Measurements from ENCODE around the gene MTIF2. TPM values are rescaled to one million over a fixed set of nuclear protein-coding genes. Genes with fewer than 3 reads are reported as not detected.
A peak's percentile ranks its signal among the peaks of the same experiment; 100 is the strongest.

MTIF2 gene
- total and polyA plus RNA-seq, 9 of the 15 experiments (the other 6 are each of a cell fraction or from before 2014, with no cell fraction given), result 58.7 to 143 (median 105) TPM

DNA sequence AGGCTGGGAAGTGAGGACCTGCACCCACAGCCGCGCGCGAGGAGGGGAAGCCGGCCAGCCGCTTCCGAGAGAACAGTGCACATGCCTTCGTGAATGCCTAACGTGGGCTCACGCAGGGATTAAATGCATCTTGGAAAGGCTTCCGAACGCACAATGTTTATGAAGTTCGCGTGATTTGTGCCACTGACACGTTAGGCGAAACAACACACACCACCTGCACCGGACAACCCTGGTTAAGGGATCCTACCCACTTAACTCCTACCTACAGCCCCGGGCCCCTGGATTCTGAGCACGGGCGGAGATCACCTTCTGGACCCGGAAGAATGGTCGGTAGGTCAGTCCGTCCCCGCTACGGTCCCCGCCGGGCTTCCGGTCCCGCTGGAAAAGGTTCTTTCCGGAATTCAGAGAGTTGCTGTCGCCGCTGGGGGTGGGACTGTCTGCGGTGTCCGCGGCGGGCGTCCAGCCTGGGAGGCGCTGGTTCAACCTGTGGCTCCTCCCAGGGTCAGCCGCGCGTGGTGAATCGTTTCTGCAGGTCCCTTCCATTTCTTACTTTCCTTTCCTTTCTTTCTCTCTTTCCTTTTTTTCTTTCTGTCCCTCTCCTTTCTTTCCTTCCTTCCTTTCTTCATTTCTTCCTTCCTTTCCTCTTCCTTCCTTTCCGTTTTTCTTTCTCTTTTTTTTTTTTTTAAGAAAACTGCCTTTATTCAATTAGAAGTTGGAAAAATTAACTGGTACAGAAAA, at the start of gene MTIF2 (continued):
- no peak for TF ChIP-seq ZC3H11A (IDR thresholded peaks at IDR 0.05; ENCODE audit: low read depth, low read length)
- TF ChIP-seq HNRNPH1 (optimal IDR thresholded peaks at IDR 0.05; ENCODE audit: low read depth, low read length), result no peak
- peak; percentile 96 for TF ChIP-seq NBN (IDR thresholded peaks at IDR 0.05; ENCODE audit: low read depth)
- 0 out of 2 replicates have a peak, but pooled peaks have one; percentile 5 for TF ChIP-seq SMC3 (conservative IDR thresholded peaks at IDR 0.05; ENCODE audit: insufficient read depth, low read depth, low read length)
- TF ChIP-seq, protein P1, sequence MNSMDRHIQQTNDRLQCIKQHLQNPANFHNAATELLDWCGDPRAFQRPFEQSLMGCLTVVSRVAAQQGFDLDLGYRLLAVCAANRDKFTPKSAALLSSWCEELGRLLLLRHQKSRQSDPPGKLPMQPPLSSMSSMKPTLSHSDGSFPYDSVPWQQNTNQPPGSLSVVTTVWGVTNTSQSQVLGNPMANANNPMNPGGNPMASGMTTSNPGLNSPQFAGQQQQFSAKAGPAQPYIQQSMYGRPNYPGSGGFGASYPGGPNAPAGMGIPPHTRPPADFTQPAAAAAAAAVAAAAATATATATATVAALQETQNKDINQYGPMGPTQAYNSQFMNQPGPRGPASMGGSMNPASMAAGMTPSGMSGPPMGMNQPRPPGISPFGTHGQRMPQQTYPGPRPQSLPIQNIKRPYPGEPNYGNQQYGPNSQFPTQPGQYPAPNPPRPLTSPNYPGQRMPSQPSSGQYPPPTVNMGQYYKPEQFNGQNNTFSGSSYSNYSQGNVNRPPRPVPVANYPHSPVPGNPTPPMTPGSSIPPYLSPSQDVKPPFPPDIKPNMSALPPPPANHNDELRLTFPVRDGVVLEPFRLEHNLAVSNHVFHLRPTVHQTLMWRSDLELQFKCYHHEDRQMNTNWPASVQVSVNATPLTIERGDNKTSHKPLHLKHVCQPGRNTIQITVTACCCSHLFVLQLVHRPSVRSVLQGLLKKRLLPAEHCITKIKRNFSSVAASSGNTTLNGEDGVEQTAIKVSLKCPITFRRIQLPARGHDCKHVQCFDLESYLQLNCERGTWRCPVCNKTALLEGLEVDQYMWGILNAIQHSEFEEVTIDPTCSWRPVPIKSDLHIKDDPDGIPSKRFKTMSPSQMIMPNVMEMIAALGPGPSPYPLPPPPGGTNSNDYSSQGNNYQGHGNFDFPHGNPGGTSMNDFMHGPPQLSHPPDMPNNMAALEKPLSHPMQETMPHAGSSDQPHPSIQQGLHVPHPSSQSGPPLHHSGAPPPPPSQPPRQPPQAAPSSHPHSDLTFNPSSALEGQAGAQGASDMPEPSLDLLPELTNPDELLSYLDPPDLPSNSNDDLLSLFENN (IDR thresholded peaks at IDR 0.05; ENCODE audit: low read depth in 2 of 2, low read length in 2 of 2), result no peak
- TF ChIP-seq ARID4B (CRISPR knock-in tag; IDR thresholded peaks at IDR 0.05), result peak; percentile 92
- peak; percentile 12 to 99; a peak in 2 of 4 replicates for TF ChIP-seq TRIM24 (IDR thresholded peaks at IDR 0.05)
- TF ChIP-seq, protein P2, sequence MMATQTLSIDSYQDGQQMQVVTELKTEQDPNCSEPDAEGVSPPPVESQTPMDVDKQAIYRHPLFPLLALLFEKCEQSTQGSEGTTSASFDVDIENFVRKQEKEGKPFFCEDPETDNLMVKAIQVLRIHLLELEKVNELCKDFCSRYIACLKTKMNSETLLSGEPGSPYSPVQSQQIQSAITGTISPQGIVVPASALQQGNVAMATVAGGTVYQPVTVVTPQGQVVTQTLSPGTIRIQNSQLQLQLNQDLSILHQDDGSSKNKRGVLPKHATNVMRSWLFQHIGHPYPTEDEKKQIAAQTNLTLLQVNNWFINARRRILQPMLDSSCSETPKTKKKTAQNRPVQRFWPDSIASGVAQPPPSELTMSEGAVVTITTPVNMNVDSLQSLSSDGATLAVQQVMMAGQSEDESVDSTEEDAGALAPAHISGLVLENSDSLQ (IDR thresholded peaks at IDR 0.05), result peak; percentile 89
- no peak; the same call in none of the 2 replicates for TF ChIP-seq DNMT1 (IDR thresholded peaks at IDR 0.05)
- peak; percentile 66; the same call in 1 of the 2 replicates for TF ChIP-seq E2F1 (CRISPR knock-in tag; IDR thresholded peaks at IDR 0.05)
- TF ChIP-seq TEAD4 (IDR thresholded peaks at IDR 0.05; ENCODE audit: low read length), result peak; percentile 50
- TF ChIP-seq TEAD4 (CRISPR knock-in tag; IDR thresholded peaks at IDR 0.05; ENCODE audit: borderline replicate concordance), result no peak
- TF ChIP-seq, protein P3, sequence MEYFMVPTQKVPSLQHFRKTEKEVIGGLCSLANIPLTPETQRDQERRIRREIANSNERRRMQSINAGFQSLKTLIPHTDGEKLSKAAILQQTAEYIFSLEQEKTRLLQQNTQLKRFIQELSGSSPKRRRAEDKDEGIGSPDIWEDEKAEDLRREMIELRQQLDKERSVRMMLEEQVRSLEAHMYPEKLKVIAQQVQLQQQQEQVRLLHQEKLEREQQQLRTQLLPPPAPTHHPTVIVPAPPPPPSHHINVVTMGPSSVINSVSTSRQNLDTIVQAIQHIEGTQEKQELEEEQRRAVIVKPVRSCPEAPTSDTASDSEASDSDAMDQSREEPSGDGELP (CRISPR knock-in tag; IDR thresholded peaks at IDR 0.05; ENCODE audit: borderline replicate concordance), result peak; percentile 91
- 0 out of 2 replicates have a peak, but pooled peaks have one; percentile 10 for TF ChIP-seq ZBTB26 (CRISPR knock-in tag; IDR thresholded peaks at IDR 0.05)
